Measurements from ENCODE around the gene PPME1.

DNA sequence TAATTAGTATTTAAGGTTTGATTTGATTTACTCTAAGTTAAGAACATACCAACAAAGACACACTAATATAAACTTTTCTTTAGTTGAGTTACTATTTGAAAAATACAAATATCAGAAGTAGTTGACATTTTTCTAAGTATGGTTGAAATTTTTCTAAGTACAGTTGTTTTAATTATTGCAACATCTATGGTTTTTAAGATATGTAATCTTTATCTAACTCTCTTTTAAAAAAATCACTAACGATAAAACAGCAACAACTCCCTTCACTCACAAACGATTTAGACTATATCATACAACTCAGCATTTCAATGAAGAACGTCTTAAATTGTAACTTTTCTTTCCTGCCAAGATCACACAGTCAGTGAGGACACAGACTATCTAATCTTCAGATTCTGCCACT is 2.3 kb upstream of the PPME1 start:
- TF ChIP-seq, protein P1, sequence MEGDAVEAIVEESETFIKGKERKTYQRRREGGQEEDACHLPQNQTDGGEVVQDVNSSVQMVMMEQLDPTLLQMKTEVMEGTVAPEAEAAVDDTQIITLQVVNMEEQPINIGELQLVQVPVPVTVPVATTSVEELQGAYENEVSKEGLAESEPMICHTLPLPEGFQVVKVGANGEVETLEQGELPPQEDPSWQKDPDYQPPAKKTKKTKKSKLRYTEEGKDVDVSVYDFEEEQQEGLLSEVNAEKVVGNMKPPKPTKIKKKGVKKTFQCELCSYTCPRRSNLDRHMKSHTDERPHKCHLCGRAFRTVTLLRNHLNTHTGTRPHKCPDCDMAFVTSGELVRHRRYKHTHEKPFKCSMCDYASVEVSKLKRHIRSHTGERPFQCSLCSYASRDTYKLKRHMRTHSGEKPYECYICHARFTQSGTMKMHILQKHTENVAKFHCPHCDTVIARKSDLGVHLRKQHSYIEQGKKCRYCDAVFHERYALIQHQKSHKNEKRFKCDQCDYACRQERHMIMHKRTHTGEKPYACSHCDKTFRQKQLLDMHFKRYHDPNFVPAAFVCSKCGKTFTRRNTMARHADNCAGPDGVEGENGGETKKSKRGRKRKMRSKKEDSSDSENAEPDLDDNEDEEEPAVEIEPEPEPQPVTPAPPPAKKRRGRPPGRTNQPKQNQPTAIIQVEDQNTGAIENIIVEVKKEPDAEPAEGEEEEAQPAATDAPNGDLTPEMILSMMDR (conservative IDR thresholded peaks at IDR 0.05; ENCODE audit: low read depth, low read length), result no peak
- no peak for TF ChIP-seq EZH2 (IDR thresholded peaks at IDR 0.05; ENCODE audit: low read length, unreplicated experiment)

All from PC-3 (cell line).